ENCODE results near the gene ILRUN.
"Not testable (repeated sequence)": the region's sequence is repeated elsewhere in the genome, so short reads cannot be mapped to it uniquely, and the experiment has no call there.

ILRUN gene

DNA sequence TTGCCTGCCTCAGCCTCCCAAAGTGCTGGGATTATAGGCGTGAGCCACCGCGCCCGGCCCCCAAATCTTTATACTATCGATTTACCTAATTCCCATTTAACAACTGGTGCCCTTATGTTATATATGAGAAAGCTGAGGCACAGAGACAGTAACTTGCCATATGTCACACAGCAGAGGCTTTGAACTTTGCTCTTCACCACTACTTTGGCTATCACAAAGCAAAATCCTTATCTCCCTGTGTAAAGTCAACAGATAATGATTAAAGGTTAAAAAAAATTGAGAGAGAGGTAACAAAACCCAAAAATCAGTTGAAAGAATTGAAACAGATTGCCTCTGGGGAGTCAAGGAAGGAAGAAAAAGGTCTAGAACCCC lies 22.3 kb downstream of the ILRUN start:
- H3K4me3 ChIP-seq (ENCODE audit: control insufficient read depth, low read depth, low read length): no peak overlapping the region
- TF ChIP-seq, protein P1, sequence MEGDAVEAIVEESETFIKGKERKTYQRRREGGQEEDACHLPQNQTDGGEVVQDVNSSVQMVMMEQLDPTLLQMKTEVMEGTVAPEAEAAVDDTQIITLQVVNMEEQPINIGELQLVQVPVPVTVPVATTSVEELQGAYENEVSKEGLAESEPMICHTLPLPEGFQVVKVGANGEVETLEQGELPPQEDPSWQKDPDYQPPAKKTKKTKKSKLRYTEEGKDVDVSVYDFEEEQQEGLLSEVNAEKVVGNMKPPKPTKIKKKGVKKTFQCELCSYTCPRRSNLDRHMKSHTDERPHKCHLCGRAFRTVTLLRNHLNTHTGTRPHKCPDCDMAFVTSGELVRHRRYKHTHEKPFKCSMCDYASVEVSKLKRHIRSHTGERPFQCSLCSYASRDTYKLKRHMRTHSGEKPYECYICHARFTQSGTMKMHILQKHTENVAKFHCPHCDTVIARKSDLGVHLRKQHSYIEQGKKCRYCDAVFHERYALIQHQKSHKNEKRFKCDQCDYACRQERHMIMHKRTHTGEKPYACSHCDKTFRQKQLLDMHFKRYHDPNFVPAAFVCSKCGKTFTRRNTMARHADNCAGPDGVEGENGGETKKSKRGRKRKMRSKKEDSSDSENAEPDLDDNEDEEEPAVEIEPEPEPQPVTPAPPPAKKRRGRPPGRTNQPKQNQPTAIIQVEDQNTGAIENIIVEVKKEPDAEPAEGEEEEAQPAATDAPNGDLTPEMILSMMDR (IDR thresholded peaks at IDR 0.05; ENCODE audit: control insufficient read depth, insufficient read depth, low read depth, low read length, missing control alignments): no peak
- no peak for DNase-seq (ENCODE audit: low read depth)

DNA sequence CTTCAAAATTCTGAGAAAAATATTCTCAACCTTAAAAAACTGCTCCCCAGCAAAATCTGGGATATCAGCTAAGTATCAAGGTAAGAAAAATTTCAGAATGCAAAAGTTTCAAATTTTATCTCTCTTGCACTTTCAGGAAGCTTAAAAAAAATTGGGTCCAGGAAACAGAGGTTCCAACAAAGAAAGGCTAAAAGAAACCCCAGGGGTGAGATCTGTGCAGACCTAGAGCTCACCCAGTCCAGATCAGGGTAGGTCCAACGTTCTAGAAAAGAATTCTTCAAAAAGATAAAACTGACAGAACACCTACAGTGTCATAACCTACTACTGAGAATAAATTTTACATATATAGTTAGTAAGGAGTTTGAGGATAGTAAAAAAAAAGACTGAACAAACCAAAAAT lies 23.5 kb downstream of the ILRUN start:
- H3K4me3 ChIP-seq (ENCODE audit: control insufficient read depth, low read depth, low read length): no peak overlapping the region
- TF ChIP-seq, protein P1 (IDR thresholded peaks at IDR 0.05; ENCODE audit: control insufficient read depth, insufficient read depth, low read depth, low read length, missing control alignments): no peak
- no peak for DNase-seq (ENCODE audit: low read depth)

DNA sequence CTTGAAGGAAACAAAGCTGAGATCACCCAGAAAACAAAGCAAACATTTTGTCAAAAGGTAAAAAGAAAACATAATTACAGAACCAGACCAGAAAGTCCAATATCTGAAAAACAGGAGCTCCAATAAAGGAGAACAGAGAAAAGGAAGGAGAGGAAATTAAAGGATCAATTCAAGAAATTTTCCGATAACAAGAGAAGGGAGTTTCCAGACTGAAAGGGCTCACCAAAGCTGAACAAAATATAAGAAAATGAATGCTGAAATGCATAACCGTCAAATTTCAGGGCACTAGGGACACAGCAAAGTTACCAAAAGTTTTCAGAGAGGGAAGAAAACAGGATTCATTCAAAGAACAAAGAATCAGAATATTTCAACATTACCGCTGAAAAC lies 23.9 kb downstream of the ILRUN start:
- no peak for DNase-seq (ENCODE audit: low read depth)
- no peak overlapping the region for H3K4me3 ChIP-seq (ENCODE audit: control insufficient read depth, low read depth, low read length)
- TF ChIP-seq, protein P1 (IDR thresholded peaks at IDR 0.05; ENCODE audit: control insufficient read depth, insufficient read depth, low read depth, low read length, missing control alignments): no peak

DNA sequence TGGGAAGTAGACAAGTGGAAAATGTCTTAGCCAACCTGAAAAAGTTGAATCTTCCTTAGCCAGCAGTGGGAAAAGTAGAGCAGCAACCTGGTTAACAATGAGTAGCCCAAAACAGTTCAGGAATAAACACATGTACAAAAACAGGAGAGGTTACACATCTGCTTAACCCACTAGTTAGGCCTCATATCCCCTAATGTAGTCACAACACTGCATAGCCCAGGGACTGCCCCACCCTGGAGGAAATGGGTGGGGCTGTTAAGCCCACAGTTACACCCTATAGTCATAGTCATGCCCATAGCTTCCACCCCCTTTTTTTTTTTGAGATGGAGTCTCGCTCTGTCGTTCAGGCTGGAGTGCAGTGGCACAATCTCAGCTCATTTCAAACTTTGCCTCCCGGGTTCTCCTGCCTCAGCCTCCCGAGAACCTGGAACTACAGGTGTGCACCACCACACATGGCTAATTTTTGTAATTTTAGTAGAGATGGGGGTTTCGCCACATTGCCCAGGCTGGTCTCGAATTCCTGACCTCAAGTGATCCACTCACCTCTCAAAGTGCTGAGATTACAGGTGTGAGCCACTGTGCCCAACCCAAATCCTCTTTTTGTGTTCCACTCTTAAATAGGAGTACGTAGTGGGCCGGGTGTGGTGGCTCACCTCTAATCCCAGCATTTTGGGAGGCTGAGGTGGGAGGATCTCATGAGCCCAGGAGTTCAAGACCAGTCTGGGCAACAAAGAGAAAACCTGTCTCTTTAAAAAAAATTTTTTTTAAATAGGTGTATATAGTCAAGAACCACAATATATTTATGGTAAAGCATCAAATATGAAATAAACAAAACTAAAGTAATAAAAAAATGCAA lies 24.5 kb downstream of the ILRUN start:
- H3K4me3 ChIP-seq (ENCODE audit: control insufficient read depth, low read depth, low read length): no peak overlapping the region
- TF ChIP-seq, protein P1 (IDR thresholded peaks at IDR 0.05; ENCODE audit: control insufficient read depth, insufficient read depth, low read depth, low read length, missing control alignments): no peak
- no peak for DNase-seq (ENCODE audit: low read depth)

DNA sequence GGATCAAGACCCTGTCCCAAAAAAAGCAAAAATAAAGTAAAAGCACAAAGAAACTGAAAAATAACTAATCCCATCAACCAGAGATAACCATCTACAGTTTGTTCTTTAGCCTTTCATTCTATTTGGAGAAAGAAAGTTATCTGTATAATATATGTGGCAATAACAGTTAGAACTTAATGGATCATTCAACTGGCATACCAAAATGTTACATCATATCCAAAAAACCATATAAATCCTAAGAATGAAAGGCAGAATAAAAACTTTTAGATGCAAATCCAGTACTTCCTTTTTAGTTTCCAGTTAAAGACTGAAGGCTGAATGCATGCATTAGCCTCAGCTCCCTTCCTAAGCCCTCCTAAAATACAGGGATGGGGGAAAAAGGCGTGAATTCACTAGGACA lies 25.2 kb downstream of the ILRUN start:
- H3K4me3 ChIP-seq (ENCODE audit: control insufficient read depth, low read depth, low read length): no peak overlapping the region
- no peak for DNase-seq (ENCODE audit: low read depth)
- TF ChIP-seq, protein P1 (IDR thresholded peaks at IDR 0.05; ENCODE audit: control insufficient read depth, insufficient read depth, low read depth, low read length, missing control alignments): no peak

DNA sequence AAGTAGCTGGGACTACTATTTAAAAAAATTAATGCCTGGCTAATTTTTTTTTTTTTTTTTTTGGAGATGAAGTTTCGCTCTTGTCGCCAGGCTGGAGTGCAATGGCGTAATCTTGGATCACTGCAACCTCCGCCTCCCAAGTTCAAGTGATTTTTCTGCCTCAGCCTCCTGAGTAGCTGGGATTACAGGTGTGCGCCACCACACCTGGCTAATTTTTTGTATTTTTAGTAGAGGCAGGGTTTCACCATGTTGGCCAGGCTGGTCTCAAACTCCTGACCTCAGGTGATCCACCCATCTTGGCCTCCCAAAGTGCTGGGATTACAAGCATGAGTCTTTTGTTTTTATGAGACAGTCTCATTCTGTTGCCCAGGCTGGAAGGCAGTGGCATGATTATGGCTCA lies 27.8 kb downstream of the ILRUN start:
- H3K4me3 ChIP-seq (ENCODE audit: control insufficient read depth, low read depth, low read length); DNase-seq (ENCODE audit: low read depth): not testable (repeated sequence)

DNA sequence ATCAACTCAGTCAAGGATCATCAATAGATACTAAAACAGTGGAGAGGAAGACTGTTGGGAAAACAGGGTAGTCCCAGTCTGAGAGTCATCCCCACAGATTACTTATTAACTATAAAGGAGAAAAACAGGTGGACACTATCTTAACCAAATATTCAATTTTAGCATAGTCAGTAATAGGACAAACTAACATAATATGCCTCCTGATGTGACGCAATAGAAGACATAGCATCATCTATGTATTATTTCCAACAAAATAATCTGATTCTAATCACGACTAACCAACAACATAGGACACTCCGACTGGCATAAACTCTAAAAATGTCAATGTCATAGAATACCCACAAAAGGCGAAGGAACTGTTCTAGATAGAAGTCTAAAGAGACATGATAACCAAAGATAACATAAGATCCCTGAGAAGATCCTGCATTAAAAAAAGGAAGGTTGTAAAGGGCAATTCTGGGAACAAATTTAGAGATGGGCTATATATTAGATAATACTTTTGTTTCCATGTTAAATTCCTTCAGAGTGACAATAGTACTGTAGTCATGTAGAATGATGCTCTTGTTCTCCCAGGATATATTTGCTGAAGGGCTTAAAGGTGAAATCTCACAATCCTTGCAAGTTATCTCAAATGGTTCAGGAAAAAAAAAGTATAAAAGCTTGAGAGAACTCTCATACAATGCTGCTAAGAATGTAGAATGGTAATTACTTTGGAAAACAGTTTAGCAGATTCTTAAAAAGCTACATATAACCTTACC lies 28.9 kb downstream of the ILRUN start:
- no peak overlapping the region for H3K4me3 ChIP-seq (ENCODE audit: control insufficient read depth, low read depth, low read length)
- TF ChIP-seq, protein P1 (IDR thresholded peaks at IDR 0.05; ENCODE audit: control insufficient read depth, insufficient read depth, low read depth, low read length, missing control alignments): no peak
- DNase-seq (ENCODE audit: low read depth): no peak

All from AG09309 (cell line).